ENCODE measurements around the gene USP10. TPM values are rescaled to one million over a fixed set of nuclear protein-coding genes. Genes with fewer than 3 reads are reported as not detected.

Gene USP10
- polyA plus RNA-seq, 3 donors = 38.7 to 115 (median 90.9) TPM

DNA sequence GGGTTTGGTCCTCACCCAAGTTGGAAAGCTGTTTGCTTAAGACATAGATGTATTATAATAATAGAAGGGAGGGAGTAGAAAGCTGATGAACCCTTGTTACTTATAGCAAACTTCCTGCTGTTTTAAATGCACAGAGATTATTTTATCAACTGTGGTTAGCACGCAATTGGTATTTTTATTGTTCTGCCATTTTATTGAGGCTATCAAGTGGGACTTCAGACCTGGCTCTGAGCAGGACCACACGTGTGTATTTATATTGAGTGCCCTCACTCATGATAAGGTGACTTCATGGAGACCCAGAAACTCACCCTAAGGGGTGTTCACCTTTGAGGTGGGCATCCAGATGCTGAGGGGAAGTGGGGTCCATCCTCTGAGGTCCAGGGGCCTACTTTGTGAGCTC is 34.4 kb upstream of the USP10 start:
- TF ChIP-seq, protein P1, sequence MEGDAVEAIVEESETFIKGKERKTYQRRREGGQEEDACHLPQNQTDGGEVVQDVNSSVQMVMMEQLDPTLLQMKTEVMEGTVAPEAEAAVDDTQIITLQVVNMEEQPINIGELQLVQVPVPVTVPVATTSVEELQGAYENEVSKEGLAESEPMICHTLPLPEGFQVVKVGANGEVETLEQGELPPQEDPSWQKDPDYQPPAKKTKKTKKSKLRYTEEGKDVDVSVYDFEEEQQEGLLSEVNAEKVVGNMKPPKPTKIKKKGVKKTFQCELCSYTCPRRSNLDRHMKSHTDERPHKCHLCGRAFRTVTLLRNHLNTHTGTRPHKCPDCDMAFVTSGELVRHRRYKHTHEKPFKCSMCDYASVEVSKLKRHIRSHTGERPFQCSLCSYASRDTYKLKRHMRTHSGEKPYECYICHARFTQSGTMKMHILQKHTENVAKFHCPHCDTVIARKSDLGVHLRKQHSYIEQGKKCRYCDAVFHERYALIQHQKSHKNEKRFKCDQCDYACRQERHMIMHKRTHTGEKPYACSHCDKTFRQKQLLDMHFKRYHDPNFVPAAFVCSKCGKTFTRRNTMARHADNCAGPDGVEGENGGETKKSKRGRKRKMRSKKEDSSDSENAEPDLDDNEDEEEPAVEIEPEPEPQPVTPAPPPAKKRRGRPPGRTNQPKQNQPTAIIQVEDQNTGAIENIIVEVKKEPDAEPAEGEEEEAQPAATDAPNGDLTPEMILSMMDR (IDR thresholded peaks at IDR 0.05) = no peak
- no peak overlapping the region for H3K4me2 ChIP-seq (replicated peaks; ENCODE audit: extremely low read depth, low read length, poor library complexity, severe bottlenecking)
- no peaks in the 10 kb centered on the region for H3K9me3 Mint-ChIP-seq
- H3K36me3 ChIP-seq (replicated peaks in 1 of 2; ENCODE audit: control insufficient read depth in 1 of 2, insufficient read depth in 2 of 2, low read length in 2 of 2) = peaks cover 58 to 84% of the 10 kb centered on the region in 2 donors
- H3K27me3 Mint-ChIP-seq (ENCODE audit: low read depth in 3 of 3) = no peaks in the 10 kb centered on the region
- H2AFZ ChIP-seq (ENCODE audit: insufficient read depth, low read depth, low read length, poor library complexity, severe bottlenecking) = no peak overlapping the region
- no peak overlapping the region for H3K27ac Mint-ChIP-seq
- no peaks in the 10 kb centered on the region for H3K4me1 ChIP-seq (ENCODE audit: control insufficient read depth in 1 of 2, insufficient read depth in 2 of 2, low read length in 2 of 2)
- no peaks in the 10 kb centered on the region for H3K4me1 Mint-ChIP-seq
- 94% methylated on average over 2 of the region's 2 CpGs for WGBS (ENCODE audit: insufficient coverage)
- H3K79me2 ChIP-seq (ENCODE audit: insufficient read depth, low read length) = peaks cover 10% of the 10 kb centered on the region
- H3K27ac ChIP-seq (ENCODE audit: low read depth in 1 of 2, low read length in 2 of 2) = no peak overlapping the region
- H3K4me3 ChIP-seq (replicated peaks in 1 of 3; ENCODE audit: low read depth in 2 of 3, low read length in 3 of 3) = no peak overlapping the region
- peaks cover 67% of the 10 kb centered on the region for H4K20me1 ChIP-seq (ENCODE audit: insufficient read depth, low read length)
- H3K36me3 Mint-ChIP-seq = peaks cover 67 to 78% of the 10 kb centered on the region in 2 donors
- H3K4me3 Mint-ChIP-seq = no peak overlapping the region
- H3K27me3 ChIP-seq (ENCODE audit: control insufficient read depth in 2 of 2, insufficient read depth in 2 of 2, low read length in 2 of 2) = no peaks in the 10 kb centered on the region
- no peak overlapping the region for H3K9ac ChIP-seq (ENCODE audit: insufficient read depth, low read length, poor library complexity, severe bottlenecking)
- no peaks in the 10 kb centered on the region for H3K9me3 ChIP-seq (replicated peaks in 1 of 2; ENCODE audit: control insufficient read depth in 1 of 2, insufficient read depth in 1 of 2, low read length in 2 of 2)
- DNase-seq = no peak
- intact Hi-C loops (cut with micrococcal nuclease) = no loop called here

DNA sequence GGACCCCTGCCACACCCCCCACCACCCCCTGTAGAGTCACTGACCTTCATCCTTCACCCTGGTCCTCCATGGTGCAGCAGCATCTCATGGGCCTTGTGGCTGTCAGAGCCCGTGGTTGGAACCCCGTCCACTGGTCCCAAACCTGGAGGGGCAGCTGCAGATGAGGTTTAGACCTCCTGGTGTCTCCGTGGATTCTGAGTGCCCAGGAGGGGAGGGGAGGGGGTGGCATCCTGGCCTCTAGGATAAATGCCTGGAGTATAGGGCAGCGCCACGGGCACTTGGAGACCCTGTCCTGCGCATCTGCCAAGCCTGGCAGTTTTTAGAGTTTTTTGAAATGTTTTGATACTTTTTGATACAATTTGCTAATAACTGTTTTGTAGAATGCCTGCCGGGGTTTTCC is 34.0 kb upstream of the USP10 start:
- Mint-ChIP-seq H3K4me3 (no peak overlapping the region), H3K36me3 (peaks cover 63 to 73% of the 10 kb centered on the region in 2 donors), H3K27ac (no peak overlapping the region), H3K27me3 (ENCODE audit: low read depth in 3 of 3) (peaks cover 0 to 1% (median 0%) of the 10 kb centered on the region in 3 donors), H3K4me1 (no peaks in the 10 kb centered on the region), H3K9me3 (no peaks in the 10 kb centered on the region)
- no peak for DNase-seq
- Histone ChIP-seq H3K4me1 (ENCODE audit: control insufficient read depth in 1 of 2, insufficient read depth in 2 of 2, low read length in 2 of 2) (no peaks in the 10 kb centered on the region), H3K4me2 (replicated peaks; ENCODE audit: extremely low read depth, low read length, poor library complexity, severe bottlenecking) (no peak overlapping the region), H3K27ac (ENCODE audit: low read depth in 1 of 2, low read length in 2 of 2) (no peak overlapping the region), H3K36me3 (replicated peaks in 1 of 2; ENCODE audit: control insufficient read depth in 1 of 2, insufficient read depth in 2 of 2, low read length in 2 of 2) (peaks cover 55 to 79% of the 10 kb centered on the region in 2 donors), H3K79me2 (ENCODE audit: insufficient read depth, low read length) (peaks cover 8% of the 10 kb centered on the region), H4K20me1 (ENCODE audit: insufficient read depth, low read length) (peaks cover 64% of the 10 kb centered on the region), H3K27me3 (ENCODE audit: control insufficient read depth in 2 of 2, insufficient read depth in 2 of 2, low read length in 2 of 2) (no peaks in the 10 kb centered on the region), H3K9ac (ENCODE audit: insufficient read depth, low read length, poor library complexity, severe bottlenecking) (no peak overlapping the region), H3K9me3 (replicated peaks in 1 of 2; ENCODE audit: control insufficient read depth in 1 of 2, insufficient read depth in 1 of 2, low read length in 2 of 2) (no peaks in the 10 kb centered on the region), H3K4me3 (replicated peaks in 1 of 3; ENCODE audit: low read depth in 2 of 3, low read length in 3 of 3) (no peak overlapping the region), H2AFZ (ENCODE audit: insufficient read depth, low read depth, low read length, poor library complexity, severe bottlenecking) (no peak overlapping the region)
- intact Hi-C loops (cut with micrococcal nuclease) = no loop called here
- TF ChIP-seq, protein P1 (IDR thresholded peaks at IDR 0.05) = no peak
- 100% methylated on average over 6 of the region's 7 CpGs for WGBS (ENCODE audit: insufficient coverage)
